Measurements from ENCODE around the gene DGKQ. TPM values are rescaled to one million over a fixed set of nuclear protein-coding genes. Genes with fewer than 3 reads are reported as not detected.

Gene DGKQ
- total RNA-seq, 1 experiment from 2014 or later, result 12.2 TPM

GRCh38 chr4:1000686-1001260 lies 27.4 kb upstream of the DGKQ start:
- in situ Hi-C loops (cut with HindIII; ENCODE audit: low pct_unique_long_range_greater_than_20kb, low sequenced_read_pairs) (no loop called here), intact Hi-C loops (cut with micrococcal nuclease; ENCODE audit: unreplicated experiment) (no loop called here)
- H3K4me3 ChIP-seq (ENCODE audit: low read depth in 2 of 2, low read length in 2 of 2), result no peak overlapping the region
- CTCF ChIA-PET, result no interaction called here
- no peak overlapping the region for H3K27ac ChIP-seq (ENCODE audit: low read length)
- TF ChIP-seq SIN3A (IDR thresholded peaks at IDR 0.05; ENCODE audit: borderline replicate concordance, insufficient read depth, low read depth, low read length), result no peak
- TF ChIP-seq POLR2AphosphoS5 (IDR thresholded peaks at IDR 0.05; ENCODE audit: low read depth, low read length), result no peak
- TF ChIP-seq REST (IDR thresholded peaks at IDR 0.05; ENCODE audit: insufficient read depth in 1 of 2, low read depth in 2 of 2, low read length in 1 of 2), result no peak
- no peak for TF ChIP-seq CTCF (IDR thresholded peaks at IDR 0.05)
- no peak for TF ChIP-seq TCF7L2 (IDR thresholded peaks at IDR 0.05; ENCODE audit: low read depth, low read length)
- H3K36me3 ChIP-seq (ENCODE audit: control insufficient read depth, insufficient read depth, low read length), result no peaks in the 10 kb centered on the region
- no peaks in the 10 kb centered on the region; the same call in 1 of the 2 replicates for H3K4me1 ChIP-seq (ENCODE audit: control insufficient read depth, insufficient read depth, low read length)
- DNase-seq (ENCODE audit: low read depth, low spot score) (no peak), ATAC-seq (no peak)
- BruUV-seq (replicated peaks), result no TSS peak
- no peaks in the 10 kb centered on the region for H3K27me3 ChIP-seq (ENCODE audit: control insufficient read depth, insufficient read depth, low read length)
- H3K9me3 ChIP-seq (ENCODE audit: control insufficient read depth, insufficient read depth, low read depth, low read length), result no peaks in the 10 kb centered on the region
- POLR2A ChIA-PET, result no interaction called here

DNA sequence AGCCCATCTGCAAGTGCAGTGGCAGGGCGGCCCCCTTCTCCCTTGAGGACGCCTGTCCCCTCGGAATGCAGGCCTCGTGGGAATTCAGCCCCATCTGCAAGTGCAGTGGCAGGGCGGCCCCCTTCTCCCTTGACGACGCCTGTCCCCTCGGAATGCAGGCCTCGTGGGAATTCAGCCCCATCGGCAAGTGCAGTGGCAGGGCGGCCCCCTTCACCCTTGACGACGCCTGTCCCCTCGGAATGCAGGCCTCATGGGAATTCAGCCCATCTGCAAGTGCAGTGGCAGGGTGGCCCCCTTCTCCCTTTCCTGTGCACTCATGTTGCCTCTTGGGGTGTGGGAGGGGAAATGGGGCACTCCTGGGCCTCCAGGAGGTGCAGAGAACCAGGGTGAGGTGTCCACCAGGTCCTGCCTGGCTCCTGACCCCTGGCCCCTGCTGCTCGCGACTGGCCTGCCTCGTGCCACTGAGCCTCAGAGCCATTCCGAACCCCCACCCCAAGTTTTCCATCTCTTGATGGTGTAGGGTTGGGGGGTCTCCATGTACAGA lies 26.6 kb upstream of the DGKQ start:
- POLR2A ChIA-PET, result no interaction called here
- BruUV-seq (replicated peaks), result no TSS peak
- no peaks in the 10 kb centered on the region for H3K27me3 ChIP-seq (ENCODE audit: control insufficient read depth, insufficient read depth, low read length)

More for the DNA sequence above, 26.6 kb upstream of the DGKQ start:
- no peaks in the 10 kb centered on the region for H3K36me3 ChIP-seq (ENCODE audit: control insufficient read depth, insufficient read depth, low read length)
- H3K27ac ChIP-seq (ENCODE audit: low read length), result no peak overlapping the region
- ATAC-seq (no peak), DNase-seq (ENCODE audit: low read depth, low spot score) (no peak)
- in situ Hi-C loops (cut with HindIII; ENCODE audit: low pct_unique_long_range_greater_than_20kb, low sequenced_read_pairs), result no loop called here
- CTCF ChIA-PET, result no interaction called here
- no peaks in the 10 kb centered on the region for H3K9me3 ChIP-seq (ENCODE audit: control insufficient read depth, insufficient read depth, low read depth, low read length)
- TF ChIP-seq SIN3A (IDR thresholded peaks at IDR 0.05; ENCODE audit: borderline replicate concordance, insufficient read depth, low read depth, low read length) (no peak), POLR2AphosphoS5 (IDR thresholded peaks at IDR 0.05; ENCODE audit: low read depth, low read length) (no peak), REST (IDR thresholded peaks at IDR 0.05; ENCODE audit: insufficient read depth in 1 of 2, low read depth in 2 of 2, low read length in 1 of 2) (no peak), CTCF (IDR thresholded peaks at IDR 0.05) (no peak), TCF7L2 (IDR thresholded peaks at IDR 0.05; ENCODE audit: low read depth, low read length) (no peak)
- intact Hi-C loops (cut with micrococcal nuclease; ENCODE audit: unreplicated experiment), result no loop called here
- no peaks in the 10 kb centered on the region; the same call in 1 of the 2 replicates for H3K4me1 ChIP-seq (ENCODE audit: control insufficient read depth, insufficient read depth, low read length)
- H3K4me3 ChIP-seq (ENCODE audit: low read depth in 2 of 2, low read length in 2 of 2), result no peak overlapping the region
